ENCODE measurements around the gene NPM1. TPM values are rescaled to one million over a fixed set of nuclear protein-coding genes. Genes with fewer than 3 reads are reported as not detected.

The NPM1 gene
- total RNA-seq, 1 experiment from 2014 or later = 1,998 TPM

GRCh38 chr5:171451421-171451820 lies 63.8 kb downstream of the NPM1 start:
- BruUV-seq (replicated peaks) = no TSS peak
- TF ChIP-seq EZH2 (IDR thresholded peaks at IDR 0.05; ENCODE audit: borderline replicate concordance, low read depth, low read length, poor library complexity, severe bottlenecking) (no peak), CTCF (conservative IDR thresholded peaks at IDR 0.05; ENCODE audit: low read depth, low read length) (no peak)
- intact Hi-C loops (cut with micrococcal nuclease; ENCODE audit: unreplicated experiment) = no loop called here
- ChIA-PET CTCF (no interaction called here), POLR2A (ENCODE audit: low non-redundant PET) (interaction anchor here (0.6 kb wide), 1 partner anchor 556 kb away, joined by 3 read pairs; no protein-coding TSS in a partner anchor)
- H3K4me3 ChIP-seq (ENCODE audit: low read depth, low read length, poor library complexity, severe bottlenecking) = no peak overlapping the region
- no peak for DNase-seq (ENCODE audit: low spot score)
- H3K36me3 ChIP-seq (ENCODE audit: insufficient read depth, low read length, poor library complexity, severe bottlenecking) = no peaks in the 10 kb centered on the region
- H3K27ac ChIP-seq (ENCODE audit: low read depth, low read length, poor library complexity, severe bottlenecking) = no peak overlapping the region
- H3K4me1 ChIP-seq (ENCODE audit: insufficient read depth, low read length, poor library complexity, severe bottlenecking) = no peaks in the 10 kb centered on the region
- no peaks in the 10 kb centered on the region for H3K27me3 ChIP-seq (replicated peaks; ENCODE audit: insufficient read depth, low read depth, low read length, poor library complexity)
- H3K9me3 ChIP-seq (ENCODE audit: low read depth, low read length, poor library complexity, severe bottlenecking) = no peaks in the 10 kb centered on the region

- no peaks in the 10 kb centered on the region for H3K27me3 ChIP-seq (replicated peaks; ENCODE audit: insufficient read depth, low read depth, low read length, poor library complexity)
- no TSS peak for BruUV-seq (replicated peaks)
- no peak overlapping the region for H3K4me3 ChIP-seq (ENCODE audit: low read depth, low read length, poor library complexity, severe bottlenecking)
- no peak overlapping the region for H3K27ac ChIP-seq (ENCODE audit: low read depth, low read length, poor library complexity, severe bottlenecking)
- DNase-seq (ENCODE audit: low spot score) = no peak
- intact Hi-C loops (cut with micrococcal nuclease; ENCODE audit: unreplicated experiment) = no loop called here
- ChIA-PET CTCF (interaction anchor here (0.5 kb wide), 1 partner anchor 412 kb away, joined by 5 read pairs; no protein-coding TSS in a partner anchor), POLR2A (ENCODE audit: low non-redundant PET) (no interaction called here)
- TF ChIP-seq EZH2 (IDR thresholded peaks at IDR 0.05; ENCODE audit: borderline replicate concordance, low read depth, low read length, poor library complexity, severe bottlenecking) (no peak), CTCF (conservative IDR thresholded peaks at IDR 0.05; ENCODE audit: low read depth, low read length) (no peak)
- no peaks in the 10 kb centered on the region for H3K36me3 ChIP-seq (ENCODE audit: insufficient read depth, low read length, poor library complexity, severe bottlenecking)
- no peaks in the 10 kb centered on the region for H3K9me3 ChIP-seq (ENCODE audit: low read depth, low read length, poor library complexity, severe bottlenecking)
- no peaks in the 10 kb centered on the region for H3K4me1 ChIP-seq (ENCODE audit: insufficient read depth, low read length, poor library complexity, severe bottlenecking)
These were observed 65.5 kb downstream of the NPM1 start for GRCh38 chr5:171453056-171453725.

DNA sequence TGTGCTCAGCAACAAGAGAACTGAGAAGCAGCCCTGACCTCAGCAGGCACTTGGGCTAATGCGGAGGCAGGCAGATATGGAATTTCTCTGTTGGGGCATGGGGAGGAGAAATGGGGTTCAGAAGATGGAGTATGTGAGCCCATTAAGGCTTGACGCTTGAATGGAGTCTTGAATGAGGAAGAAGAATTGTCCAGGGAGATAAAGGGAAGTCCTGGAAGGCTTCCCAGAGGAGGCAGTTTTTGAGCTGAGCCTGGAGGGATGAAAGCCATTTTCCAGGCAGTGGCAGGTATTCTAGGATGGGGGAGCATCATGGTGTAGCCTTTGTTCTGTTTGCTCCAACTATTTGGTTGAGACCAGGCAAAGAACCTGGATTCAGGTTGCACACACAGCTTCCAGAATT lies 66.3 kb downstream of the NPM1 start:
- no TSS peak for BruUV-seq (replicated peaks)
- no peaks in the 10 kb centered on the region for H3K27me3 ChIP-seq (replicated peaks; ENCODE audit: insufficient read depth, low read depth, low read length, poor library complexity)
- no peak overlapping the region for H3K27ac ChIP-seq (ENCODE audit: low read depth, low read length, poor library complexity, severe bottlenecking)
- no peak overlapping the region for H3K4me3 ChIP-seq (ENCODE audit: low read depth, low read length, poor library complexity, severe bottlenecking)
- no peaks in the 10 kb centered on the region for H3K4me1 ChIP-seq (ENCODE audit: insufficient read depth, low read length, poor library complexity, severe bottlenecking)
- TF ChIP-seq EZH2 (IDR thresholded peaks at IDR 0.05; ENCODE audit: borderline replicate concordance, low read depth, low read length, poor library complexity, severe bottlenecking) (no peak), CTCF (conservative IDR thresholded peaks at IDR 0.05; ENCODE audit: low read depth, low read length) (no peak)
- no peaks in the 10 kb centered on the region for H3K9me3 ChIP-seq (ENCODE audit: low read depth, low read length, poor library complexity, severe bottlenecking)
- intact Hi-C loops (cut with micrococcal nuclease; ENCODE audit: unreplicated experiment) = no loop called here
- no peaks in the 10 kb centered on the region for H3K36me3 ChIP-seq (ENCODE audit: insufficient read depth, low read length, poor library complexity, severe bottlenecking)
- no peak for DNase-seq (ENCODE audit: low spot score)
- POLR2A ChIA-PET (ENCODE audit: low non-redundant PET) = no interaction called here
- CTCF ChIA-PET = no interaction called here
